Ascending aorta (tissue), 2 donors: Measurements from ENCODE around the gene SAMD13. TPM values are rescaled to one million over a fixed set of nuclear protein-coding genes. Genes with fewer than 3 reads are reported as not detected.

ENCODE experiments used
- DNase-seq, 2 donors: peaks; one replicate each; pipeline ENCODE4 v3.0.0-alpha.2; 2019; ENCODE audit warnings: low spot score in 2 of 2
- H3K27ac ChIP-seq, 2 donors: fragments of 200-600 bp; sonication (generic); one replicate each; pipeline ENCODE4 v1.5.1; 2016 to 2017; ENCODE audit warnings: mild to moderate bottlenecking in 1 of 2
- H3K27me3 ChIP-seq: fragments of 200-600 bp; sonication (generic); one replicate; pipeline ENCODE4 v1.5.1; 2017
- H3K36me3 ChIP-seq, 2 donors: fragments of 200-600 bp; sonication (generic); one replicate each; pipeline ENCODE4 v1.5.1; 2016
- H3K4me1 ChIP-seq, 2 donors: fragments of 200-600 bp; sonication (generic); one replicate each; pipeline ENCODE4 v1.5.1; 2016 to 2017; ENCODE audit warnings: mild to moderate bottlenecking in 1 of 2
- H3K4me3 ChIP-seq, 2 donors: fragments of 200-600 bp; sonication (generic); one replicate each; pipeline ENCODE4 v1.5.1; 2016 to 2017; ENCODE audit warnings: mild to moderate bottlenecking in 1 of 2
- H3K9me3 ChIP-seq, 2 donors: fragments of 200-600 bp; sonication (generic); one replicate each; pipeline ENCODE4 v1.5.1; 2016
- CTCF ChIP-seq, 3 experiments: fragments of 200-600 bp in 2 of 3; fragments of 450-650 bp in 1 of 3; sonication (generic) in 2 of 3; IDR thresholded peaks; one replicate each; pipeline ENCODE4 v1.5.1; 2016 to 2019; ENCODE audit warnings: antibody characterized with exemption in 3 of 3, mild to moderate bottlenecking in 1 of 3, moderate library complexity in 1 of 3
- intact Hi-C: fragments of 100-400 bp; cut with DNase I; formaldehyde crosslinking; loops from one replicate; pipeline ENCODE4 v1.15.1; 2023
- total RNA-seq: library from RNA; depleted of rRNA; stranded (reverse); fragments of >200 nt; gene quantifications from one replicate; pipeline ENCODE4 v1.1.0, GENCODE V29; 2016

SAMD13 gene
- total RNA-seq, 1 donor from 2014 or later: not detected

- intact Hi-C loops: loop anchor here (5.0 kb wide), 1 partner anchor 223 kb away; no protein-coding TSS in a partner anchor
- Histone ChIP-seq H3K27me3 (no peaks in the 10 kb centered on the region), H3K4me3 (peak overlapping the region in 1 of 2 donors; percentile 60), H3K36me3 (no peaks in the 10 kb centered on the region), H3K4me1 (peaks cover 0 to 15% of the 10 kb centered on the region in 2 donors), H3K27ac (peak overlapping the region in 1 of 2 donors; percentile 90), H3K9me3 (peaks cover 0 to 8% of the 10 kb centered on the region in 2 donors)
- DNase-seq: no peak
- no peak for TF ChIP-seq CTCF (IDR thresholded peaks at IDR 0.05)
These were observed 1.0 kb upstream of the SAMD13 start for GRCh38 chr1:84300501-84300900.

- Histone ChIP-seq H3K27me3 (no peaks in the 10 kb centered on the region), H3K4me1 (peaks cover 0 to 15% of the 10 kb centered on the region in 2 donors), H3K36me3 (no peaks in the 10 kb centered on the region), H3K4me3 (peak overlapping the region; percentile 39 to 60), H3K9me3 (no peaks in the 10 kb centered on the region), H3K27ac (peak overlapping the region in 1 of 2 donors; percentile 47)
- intact Hi-C loops: loop anchor here (5.0 kb wide), 1 partner anchor 225 kb away; no protein-coding TSS in a partner anchor
- no peak for TF ChIP-seq CTCF (IDR thresholded peaks at IDR 0.05)
- no peak for DNase-seq
These were observed 377 bp downstream of the SAMD13 start for GRCh38 chr1:84301785-84302385.

GRCh38 chr1:84303314-84303830, 1.9 kb downstream of the SAMD13 start:
- Histone ChIP-seq H3K4me1 (peaks cover 0 to 15% of the 10 kb centered on the region in 2 donors), H3K36me3 (no peaks in the 10 kb centered on the region), H3K4me3 (peak overlapping the region; percentile 39 to 60), H3K27ac (peak overlapping the region; percentile 10 to 30), H3K27me3 (no peaks in the 10 kb centered on the region), H3K9me3 (no peaks in the 10 kb centered on the region)
- intact Hi-C loops: loop anchor here (5.0 kb wide), 1 partner anchor 226 kb away; no protein-coding TSS in a partner anchor
- TF ChIP-seq CTCF (IDR thresholded peaks at IDR 0.05): no peak
- no peak for DNase-seq

GRCh38 chr1:84307398-84307797, 5.9 kb downstream of the SAMD13 start:
- no peaks in the 10 kb centered on the region for H3K9me3 ChIP-seq
- no peak overlapping the region for H3K4me3 ChIP-seq
- no peaks in the 10 kb centered on the region for H3K36me3 ChIP-seq
- no peaks in the 10 kb centered on the region for H3K4me1 ChIP-seq
- no peak for TF ChIP-seq CTCF (IDR thresholded peaks at IDR 0.05)
- H3K27ac ChIP-seq: no peak overlapping the region
- intact Hi-C loops: no loop called here
- no peak for DNase-seq
- H3K27me3 ChIP-seq: no peaks in the 10 kb centered on the region

GRCh38 chr1:84311296-84311695, 9.8 kb downstream of the SAMD13 start:
- H3K36me3 ChIP-seq: no peaks in the 10 kb centered on the region
- no peaks in the 10 kb centered on the region for H3K9me3 ChIP-seq
- TF ChIP-seq CTCF (IDR thresholded peaks at IDR 0.05): no peak
- no peaks in the 10 kb centered on the region for H3K4me1 ChIP-seq
- intact Hi-C loops: no loop called here
- H3K27me3 ChIP-seq: no peaks in the 10 kb centered on the region
- DNase-seq: no peak
- no peak overlapping the region for H3K27ac ChIP-seq
- H3K4me3 ChIP-seq: no peak overlapping the region
